ENCODE results near the gene TCOF1.

The TCOF1 gene

DNA sequence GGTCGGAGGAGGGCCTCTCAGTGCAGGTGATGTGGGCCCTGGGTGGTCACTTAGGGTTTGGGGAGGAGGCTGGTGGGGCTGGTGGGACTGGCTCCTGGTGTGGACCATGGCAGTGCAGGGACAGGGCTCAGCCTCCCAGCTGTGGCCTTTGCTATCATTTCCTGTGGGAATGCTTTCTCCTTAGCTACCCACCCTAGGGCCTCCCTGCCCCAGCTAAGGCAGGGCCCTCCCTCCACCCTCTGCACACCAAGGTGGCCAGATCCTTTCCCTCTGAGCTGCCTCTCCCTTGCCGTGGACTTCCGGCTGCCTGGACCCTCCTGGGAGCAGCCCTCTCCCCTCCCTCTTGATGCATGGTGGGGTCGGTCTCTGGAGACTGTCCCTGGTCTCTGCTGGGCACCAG is 32.1 kb upstream of the TCOF1 start:
- DNase-seq (ENCODE audit: low read depth), result no peak
- H3K4me3 ChIP-seq (ENCODE audit: low read depth, low read length), result no peak overlapping the region
- TF ChIP-seq, protein P1, sequence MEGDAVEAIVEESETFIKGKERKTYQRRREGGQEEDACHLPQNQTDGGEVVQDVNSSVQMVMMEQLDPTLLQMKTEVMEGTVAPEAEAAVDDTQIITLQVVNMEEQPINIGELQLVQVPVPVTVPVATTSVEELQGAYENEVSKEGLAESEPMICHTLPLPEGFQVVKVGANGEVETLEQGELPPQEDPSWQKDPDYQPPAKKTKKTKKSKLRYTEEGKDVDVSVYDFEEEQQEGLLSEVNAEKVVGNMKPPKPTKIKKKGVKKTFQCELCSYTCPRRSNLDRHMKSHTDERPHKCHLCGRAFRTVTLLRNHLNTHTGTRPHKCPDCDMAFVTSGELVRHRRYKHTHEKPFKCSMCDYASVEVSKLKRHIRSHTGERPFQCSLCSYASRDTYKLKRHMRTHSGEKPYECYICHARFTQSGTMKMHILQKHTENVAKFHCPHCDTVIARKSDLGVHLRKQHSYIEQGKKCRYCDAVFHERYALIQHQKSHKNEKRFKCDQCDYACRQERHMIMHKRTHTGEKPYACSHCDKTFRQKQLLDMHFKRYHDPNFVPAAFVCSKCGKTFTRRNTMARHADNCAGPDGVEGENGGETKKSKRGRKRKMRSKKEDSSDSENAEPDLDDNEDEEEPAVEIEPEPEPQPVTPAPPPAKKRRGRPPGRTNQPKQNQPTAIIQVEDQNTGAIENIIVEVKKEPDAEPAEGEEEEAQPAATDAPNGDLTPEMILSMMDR (IDR thresholded peaks at IDR 0.05; ENCODE audit: control insufficient read depth, extremely low read depth, insufficient read depth), result no peak

DNA sequence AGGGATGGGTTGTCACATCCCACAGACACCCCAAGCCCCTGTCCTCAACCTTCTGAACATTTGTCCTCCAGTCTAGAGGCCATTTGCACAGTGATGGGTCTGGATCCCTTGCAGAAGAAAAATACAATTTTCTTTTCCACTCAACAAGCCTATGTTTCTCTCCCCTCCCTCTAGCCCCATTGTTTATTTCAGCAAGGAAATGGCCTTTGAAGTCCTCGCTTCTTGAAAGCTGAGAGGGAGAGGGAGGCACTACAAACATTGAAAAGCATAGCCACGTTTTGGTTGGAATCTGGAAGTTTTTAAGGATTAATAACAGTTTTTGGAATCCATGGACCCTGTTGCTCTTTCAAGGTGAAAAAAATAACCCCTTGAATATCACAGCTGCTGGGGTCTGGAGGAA is 30.8 kb upstream of the TCOF1 start:
- TF ChIP-seq, protein P1 (IDR thresholded peaks at IDR 0.05; ENCODE audit: control insufficient read depth, extremely low read depth, insufficient read depth), result no peak
- no peak overlapping the region for H3K4me3 ChIP-seq (ENCODE audit: low read depth, low read length)
- DNase-seq (ENCODE audit: low read depth), result no peak

DNA sequence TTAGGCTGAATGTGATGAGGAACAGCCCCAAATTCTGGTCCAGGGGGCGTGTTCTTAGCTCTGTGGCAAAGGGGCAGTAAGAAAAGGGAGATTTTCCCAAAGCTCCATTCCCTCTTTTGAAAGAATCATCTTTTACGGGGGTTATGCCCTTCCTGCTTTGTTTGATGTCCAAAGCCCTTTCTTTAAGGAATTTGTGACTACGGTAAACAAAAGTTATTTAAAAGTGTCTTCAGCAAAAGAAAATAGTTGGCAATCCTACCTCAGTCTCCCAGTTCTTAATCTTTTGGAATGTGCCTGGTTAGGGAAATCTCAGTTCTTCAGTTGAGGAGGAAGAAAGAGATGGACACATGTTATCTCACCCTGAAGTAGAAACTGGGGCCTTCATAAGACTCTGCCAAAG is 30.4 kb upstream of the TCOF1 start:
- DNase-seq (ENCODE audit: low read depth), result no peak
- TF ChIP-seq, protein P1 (IDR thresholded peaks at IDR 0.05; ENCODE audit: control insufficient read depth, extremely low read depth, insufficient read depth), result no peak
- H3K4me3 ChIP-seq (ENCODE audit: low read depth, low read length), result no peak overlapping the region

DNA sequence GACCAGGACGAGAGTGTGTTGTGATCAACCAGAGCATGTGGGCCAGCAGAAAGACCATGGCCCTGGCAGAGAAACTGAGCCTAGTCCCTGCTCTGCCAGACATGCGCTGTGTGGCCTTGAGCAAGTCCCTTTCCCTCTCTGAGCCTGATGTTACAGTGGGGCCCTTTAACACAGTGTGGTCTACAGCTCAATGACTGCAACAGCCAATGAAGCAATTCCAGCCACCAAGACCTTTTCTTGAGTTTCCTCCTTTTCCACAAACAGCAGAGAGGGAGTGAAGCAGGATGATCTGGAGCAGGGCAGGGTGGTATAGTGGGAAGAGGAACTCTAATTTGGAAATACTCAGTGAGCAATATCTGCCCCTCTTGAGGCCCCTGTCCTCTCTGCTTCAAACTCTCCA is 29.0 kb upstream of the TCOF1 start:
- no peak overlapping the region for H3K4me3 ChIP-seq (ENCODE audit: low read depth, low read length)
- TF ChIP-seq, protein P1 (IDR thresholded peaks at IDR 0.05; ENCODE audit: control insufficient read depth, extremely low read depth, insufficient read depth), result no peak
- DNase-seq (ENCODE audit: low read depth), result no peak

DNA sequence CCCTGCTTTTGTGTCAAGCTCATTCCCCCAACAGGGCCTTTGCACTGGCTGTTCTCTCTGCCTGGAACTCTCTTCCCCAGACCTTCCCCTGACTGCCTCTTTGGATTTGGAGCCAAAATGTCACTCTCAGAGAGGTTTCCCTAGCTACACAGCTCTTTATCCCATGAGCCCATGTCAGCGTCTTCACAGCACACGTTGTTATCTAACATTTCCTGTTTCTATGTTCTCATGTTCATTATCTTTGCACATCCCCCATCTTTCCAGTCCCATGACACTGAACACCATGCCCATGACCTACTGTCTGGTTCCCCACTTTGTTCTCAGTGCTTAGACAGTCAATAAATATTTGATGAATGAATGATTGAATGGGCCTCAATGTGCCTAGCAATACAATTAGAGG is 28.5 kb upstream of the TCOF1 start:
- TF ChIP-seq, protein P1 (IDR thresholded peaks at IDR 0.05; ENCODE audit: control insufficient read depth, extremely low read depth, insufficient read depth), result no peak
- H3K4me3 ChIP-seq (ENCODE audit: low read depth, low read length), result no peak overlapping the region
- DNase-seq (ENCODE audit: low read depth), result no peak

DNA sequence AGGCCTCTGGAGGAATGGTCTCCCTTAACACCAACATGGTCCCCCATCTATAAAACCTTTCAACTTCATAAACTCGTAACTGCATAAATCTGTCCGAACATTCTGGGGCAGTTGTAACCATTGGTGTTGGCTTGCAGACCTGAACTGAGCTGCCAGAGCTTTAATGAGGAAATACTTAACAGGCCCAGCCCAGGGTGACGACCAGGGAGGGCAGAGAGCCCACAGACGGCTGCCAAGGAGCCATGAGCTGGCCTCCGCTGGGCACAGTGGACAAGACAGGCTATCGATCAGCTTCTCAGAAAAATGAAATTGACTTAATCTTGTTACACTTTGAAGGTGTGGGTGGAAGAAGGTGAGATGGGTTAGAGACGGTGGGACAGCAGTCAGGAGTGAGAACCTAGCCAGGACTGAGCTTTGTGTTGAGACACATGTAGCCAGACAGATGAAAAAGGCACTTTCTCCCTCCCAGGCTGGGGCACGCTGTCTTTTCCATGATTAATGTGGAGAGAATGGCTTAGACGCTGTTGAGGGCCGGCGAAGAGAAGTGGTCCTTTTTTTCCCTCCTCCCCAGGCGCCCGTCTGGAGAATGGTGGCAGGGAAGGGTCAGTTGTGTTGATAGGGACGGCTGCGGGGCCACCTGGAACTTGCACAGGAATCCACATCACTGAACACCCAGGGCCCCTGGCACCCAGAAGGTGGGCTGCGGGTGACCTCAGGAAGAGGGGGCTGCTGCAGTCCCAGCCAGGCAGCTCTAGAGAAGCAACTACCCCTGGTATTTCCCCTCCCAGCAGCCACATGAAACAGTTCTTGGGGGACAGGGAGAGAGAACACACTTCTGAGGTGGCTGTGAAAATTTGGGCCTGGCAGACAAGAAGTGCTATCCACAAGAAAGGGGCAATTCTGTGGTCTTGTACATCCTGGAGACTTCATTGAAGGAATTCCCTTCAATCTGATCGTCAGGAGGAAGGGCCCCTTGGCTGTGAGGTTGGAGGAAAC is 27.3 kb upstream of the TCOF1 start:
- H3K4me3 ChIP-seq (ENCODE audit: low read depth, low read length), result no peak overlapping the region
- DNase-seq (ENCODE audit: low read depth), result no peak
- TF ChIP-seq, protein P1 (IDR thresholded peaks at IDR 0.05; ENCODE audit: control insufficient read depth, extremely low read depth, insufficient read depth), result no peak

Data from LNCaP clone FGC (cell line).